GM23248 (cell line): ENCODE measurements around the gene IL21R.

Experiments
- EZH2 ChIP-seq: fragments of 200-600 bp; sonication (generic); IDR thresholded peaks from 2 replicates; pipeline ENCODE4 v1.6.1; 2018; ENCODE audit warnings: antibody characterized with exemption, mild to moderate bottlenecking; ENCODE audit not compliant: insufficient read depth, poor library complexity, severe bottlenecking
- EZH2phosphoT487 ChIP-seq: fragments of 200-600 bp; sonication (generic); IDR thresholded peaks from 2 replicates; pipeline ENCODE4 v1.6.1; 2018; ENCODE audit warnings: antibody characterized with exemption, moderate library complexity, mild to moderate bottlenecking, low read depth; ENCODE audit not compliant: insufficient read depth

- no peak for TF ChIP-seq EZH2
- no peak for TF ChIP-seq EZH2phosphoT487
These were observed 12.0 kb downstream of the IL21R start for GRCh38 chr16:27413956-27414355.
